GM23338 (cell line): ENCODE measurements around the gene NEIL3. TPM values are rescaled to one million over a fixed set of nuclear protein-coding genes. Genes with fewer than 3 reads are reported as not detected.

Experiments used
- ATAC-seq: fragments of 200-7000 bp; cut with Tn5 transposase; 3 replicates; pipeline ENCODE4 v1.9.1; 2020
- DNase-seq: peaks from one replicate; pipeline ENCODE4 v3.0.0-alpha.2; 2015; ENCODE audit warnings: low spot score
- H2AFZ ChIP-seq: fragments of 200-600 bp; sonication (generic); 2 replicates; pipeline ENCODE4 v1.8.0; 2016; ENCODE audit warnings: antibody characterized with exemption, mild to moderate bottlenecking, moderate library complexity
- H3F3A ChIP-seq: fragments of 200-600 bp; sonication (generic); replicated peaks from 2 replicates; pipeline ENCODE4 v1.8.0; 2017; ENCODE audit warnings: antibody characterized with exemption, mixed run types, low read depth
- H3K27ac ChIP-seq: fragments of 200-600 bp; sonication (generic); 2 replicates; pipeline ENCODE4 v1.6.1; 2016; ENCODE audit warnings: low read depth
- H3K27me3 ChIP-seq: fragments of 200-600 bp; sonication (generic); 2 replicates; pipeline ENCODE4 v1.8.0; 2016; ENCODE audit warnings: mild to moderate bottlenecking, mixed run types, moderate library complexity; ENCODE audit not compliant: insufficient read depth
- H3K36me3 ChIP-seq: fragments of 200-600 bp; sonication (generic); 2 replicates; pipeline ENCODE4 v1.8.0; 2016; ENCODE audit warnings: mild to moderate bottlenecking; ENCODE audit not compliant: insufficient read depth
- H3K4me1 ChIP-seq: fragments of 200-600 bp; sonication (generic); 2 replicates; pipeline ENCODE4 v1.8.0; 2016; ENCODE audit warnings: mild to moderate bottlenecking, moderate library complexity; ENCODE audit not compliant: insufficient read depth
- H3K4me2 ChIP-seq: fragments of 200-600 bp; sonication (generic); 2 replicates; pipeline ENCODE4 v1.7.1; 2017; ENCODE audit warnings: mixed run types
- H3K4me3 ChIP-seq: fragments of 200-600 bp; sonication (generic); 2 replicates; pipeline ENCODE4 v1.6.1; 2016; ENCODE audit warnings: mixed run types
- H3K79me2 ChIP-seq: fragments of 200-600 bp; sonication (generic); replicated peaks from 2 replicates; pipeline ENCODE4 v1.8.0; 2017; ENCODE audit warnings: mild to moderate bottlenecking; ENCODE audit not compliant: insufficient read depth
- H3K9me2 ChIP-seq: fragments of 200-600 bp; sonication (generic); 2 replicates; pipeline ENCODE4 v1.8.0; 2017; ENCODE audit not compliant: insufficient read depth
- H4K20me1 ChIP-seq: fragments of 200-600 bp; sonication (generic); replicated peaks from 2 replicates; pipeline ENCODE4 v1.8.0; 2017; ENCODE audit warnings: mild to moderate bottlenecking; ENCODE audit not compliant: insufficient read depth
- H3K27ac Mint-ChIP-seq: 2 replicates; pipeline ENCODE4 v1.8.0; 2020; ENCODE audit warnings: inconsistent platforms, mild to moderate bottlenecking, moderate library complexity, mixed read lengths
- H3K27me3 Mint-ChIP-seq: 3 replicates; pipeline ENCODE4 v1.8.0; 2022; ENCODE audit warnings: low read depth, mild to moderate bottlenecking, moderate library complexity, mixed read lengths, inconsistent platforms; ENCODE audit not compliant: insufficient read depth, poor library complexity
- H3K36me3 Mint-ChIP-seq: 3 replicates; pipeline ENCODE4 v1.8.0; 2021; ENCODE audit warnings: low read depth, mild to moderate bottlenecking, inconsistent platforms, moderate library complexity, mixed read lengths
- H3K4me1 Mint-ChIP-seq: 3 replicates; pipeline ENCODE4 v1.8.0; 2020; ENCODE audit warnings: mild to moderate bottlenecking, inconsistent platforms, mixed read lengths
- H3K4me3 Mint-ChIP-seq: 3 replicates; pipeline ENCODE4 v1.8.0; 2021; ENCODE audit warnings: moderate library complexity, mild to moderate bottlenecking, inconsistent platforms, mixed read lengths
- H3K9me3 Mint-ChIP-seq: 3 replicates; pipeline ENCODE4 v1.8.0; 2020; ENCODE audit warnings: moderate library complexity, mild to moderate bottlenecking, inconsistent platforms, mixed read lengths
- CREB1 ChIP-seq: fragments of 250-450 bp; sonication (Bioruptor Pico); IDR thresholded peaks from 2 replicates; pipeline ENCODE4 v1.5.0; 2020; ENCODE audit warnings: low read depth, mild to moderate bottlenecking, moderate library complexity
- CTCF ChIP-seq, 2 experiments: fragments of 200-600 bp in 1 of 2; sonication (generic) in 1 of 2; conservative IDR thresholded peaks; 2 replicates each; pipeline versions ENCODE4 v1.5.1 to v1.6.1; 2016 to 2017; ENCODE audit warnings: antibody characterized with exemption in 2 of 2, low read depth in 2 of 2, mild to moderate bottlenecking in 2 of 2, moderate library complexity in 1 of 2
- ETS1 ChIP-seq: IDR thresholded peaks from 2 replicates; pipeline ENCODE4 v1.6.1; 2016; ENCODE audit warnings: antibody characterized with exemption
- EZH2 ChIP-seq: fragments of 200-600 bp; sonication (generic); IDR thresholded peaks from one replicate; pipeline ENCODE4 v1.8.0; 2017; ENCODE audit warnings: antibody characterized with exemption, mild to moderate bottlenecking, low read depth; ENCODE audit not compliant: unreplicated experiment
- EZH2phosphoT487 ChIP-seq: fragments of 200-600 bp; sonication (generic); IDR thresholded peaks from one replicate; pipeline ENCODE4 v1.8.1; 2018; ENCODE audit warnings: antibody characterized with exemption; ENCODE audit not compliant: unreplicated experiment
- JUNB ChIP-seq: IDR thresholded peaks from one replicate; pipeline ENCODE4 v1.6.1; 2016; ENCODE audit warnings: antibody characterized with exemption; ENCODE audit not compliant: unreplicated experiment
- NANOG ChIP-seq: IDR thresholded peaks from 2 replicates; pipeline ENCODE4 v1.6.1; 2016; ENCODE audit warnings: antibody characterized with exemption, borderline replicate concordance
- POLR2AphosphoS5 ChIP-seq: IDR thresholded peaks from 2 replicates; pipeline ENCODE4 v1.6.1; 2016; ENCODE audit warnings: antibody characterized with exemption, low read depth
- ZNF114 ChIP-seq: fragments of 250-450 bp; sonication (Bioruptor Pico); IDR thresholded peaks from 2 replicates; pipeline ENCODE4 v1.5.0; 2020; ENCODE audit warnings: mild to moderate bottlenecking, moderate library complexity
- ZNF331 ChIP-seq: fragments of 250-450 bp; sonication (Bioruptor Pico); IDR thresholded peaks from 2 replicates; pipeline ENCODE4 v1.5.0; 2020; ENCODE audit warnings: low read depth, mild to moderate bottlenecking, moderate library complexity
- ZNF462 ChIP-seq: fragments of 250-450 bp; sonication (Bioruptor Pico); IDR thresholded peaks from 2 replicates; pipeline ENCODE4 v1.5.0; 2020; ENCODE audit warnings: mild to moderate bottlenecking, moderate library complexity
- polyA plus RNA-seq: library from polyadenylated mRNA; unstranded; fragments of >200 nt; fragmentation: Nextera tagmentation; extraction: Ambion mirVana; gene quantifications from 2 replicates; pipeline ENCODE4 v1.2.1, GENCODE V29; 2016
- total RNA-seq: library from RNA; depleted of rRNA; stranded (reverse); fragments of >200 nt; shearing (Covaris generic); gene quantifications from 2 replicates; pipeline ENCODE4 v1.2.3, GENCODE V29; 2014

Gene NEIL3
- total and polyA plus RNA-seq, 2 experiments from 2014 or later, result 11.8 to 15.4 TPM

- peaks cover 1% of the 10 kb centered on the region for H3K27me3 Mint-ChIP-seq
- no peak for DNase-seq
- no peaks in the 10 kb centered on the region for H3F3A ChIP-seq
- H3K27ac ChIP-seq, result no peak overlapping the region
- no peak for TF ChIP-seq ZNF114 (CRISPR knock-in tag)
- no peaks in the 10 kb centered on the region for H3K4me1 ChIP-seq
- H3K4me1 Mint-ChIP-seq, result no peaks in the 10 kb centered on the region; the same call in 2 of the 3 replicates
- no peak overlapping the region for H3K4me3 ChIP-seq
- no peak overlapping the region for H3K4me2 ChIP-seq
- no peaks in the 10 kb centered on the region for H3K27me3 ChIP-seq
- H4K20me1 ChIP-seq, result no peaks in the 10 kb centered on the region
- peaks cover 6% of the 10 kb centered on the region; the same call in 2 of the 3 replicates for H3K36me3 Mint-ChIP-seq
- H3K9me2 ChIP-seq, result no peaks in the 10 kb centered on the region
- no peak overlapping the region for H3K4me3 Mint-ChIP-seq
- H3K79me2 ChIP-seq, result no peaks in the 10 kb centered on the region
- no peak overlapping the region for H2AFZ ChIP-seq
- H3K9me3 Mint-ChIP-seq, result peaks cover 9% of the 10 kb centered on the region; the same call in 2 of the 3 replicates
- ATAC-seq, result no peak
- H3K36me3 ChIP-seq, result no peaks in the 10 kb centered on the region
- no peak overlapping the region for H3K27ac Mint-ChIP-seq
Observed at GRCh38 chr4:177381762-177382310, 72.2 kb downstream of the NEIL3 start.

- Histone ChIP-seq H3F3A (no peaks in the 10 kb centered on the region), H3K4me3 (no peak overlapping the region), H3K4me1 (no peaks in the 10 kb centered on the region), H4K20me1 (no peaks in the 10 kb centered on the region), H3K36me3 (no peaks in the 10 kb centered on the region), H3K9me2 (no peaks in the 10 kb centered on the region), H3K27me3 (no peaks in the 10 kb centered on the region), H3K4me2 (no peak overlapping the region), H2AFZ (no peak overlapping the region; the same call in 1 of the 2 replicates), H3K27ac (no peak overlapping the region), H3K79me2 (no peaks in the 10 kb centered on the region)
- Mint-ChIP-seq H3K9me3 (peaks cover 9% of the 10 kb centered on the region; the same call in 2 of the 3 replicates), H3K27ac (no peak overlapping the region), H3K36me3 (peaks cover 6% of the 10 kb centered on the region; the same call in 2 of the 3 replicates), H3K27me3 (peaks cover 1% of the 10 kb centered on the region), H3K4me1 (no peaks in the 10 kb centered on the region; the same call in 2 of the 3 replicates), H3K4me3 (no peak overlapping the region)
- no peak for ATAC-seq
- no peak for DNase-seq
- no peak for TF ChIP-seq NANOG
- no peak for TF ChIP-seq JUNB
- TF ChIP-seq CTCF (conservative IDR thresholded peaks at IDR 0.05; ENCODE audit: low read depth in 2 of 2), result no peak
- no peak for TF ChIP-seq POLR2AphosphoS5
- no peak for TF ChIP-seq ZNF331 (CRISPR knock-in tag)
- TF ChIP-seq CREB1 (CRISPR knock-in tag), result no peak
- TF ChIP-seq EZH2phosphoT487, result no peak
- TF ChIP-seq ETS1, result no peak
- no peak for TF ChIP-seq EZH2
- no peak for TF ChIP-seq ZNF462 (CRISPR knock-in tag)
- TF ChIP-seq ZNF114 (CRISPR knock-in tag), result no peak
Observed at GRCh38 chr4:177384856-177385397, 75.3 kb downstream of the NEIL3 start.
